CD4-positive, CD25-positive, alpha-beta regulatory T cell (primary cell): ENCODE results near the gene KIAA0040. TPM values are rescaled to one million over a fixed set of nuclear protein-coding genes. Genes with fewer than 3 reads are reported as not detected.
A peak's percentile ranks its signal among the peaks of the same experiment; 100 is the strongest.

Source experiments
- ATAC-seq, 2 donors: fragments of 150-1000 bp; cut with Tn5 transposase; one replicate each; pipeline ENCODE4 v1.10.0; 2021; ENCODE audit warnings: low read depth in 2 of 2, moderate number of reproducible peaks in 2 of 2, moderate library complexity in 1 of 2
- DNase-seq, 3 donors: peaks; one replicate each; pipeline versions ENCODE4 v3.0.0 to v3.0.0-alpha.2; 2012 to 2022; ENCODE audit warnings: mixed read lengths in 1 of 3
- H3K27ac ChIP-seq: one replicate; pipeline ENCODE4 v1.7.0; 2013; ENCODE audit warnings: mild to moderate bottlenecking, low read length; ENCODE audit not compliant: insufficient read depth, poor library complexity, severe bottlenecking
- H3K27me3 ChIP-seq: one replicate; pipeline ENCODE4 v1.7.0; 2013; ENCODE audit warnings: low read length; ENCODE audit not compliant: control insufficient read depth, insufficient read depth
- H3K36me3 ChIP-seq: one replicate; pipeline ENCODE4 v1.7.0; 2013; ENCODE audit warnings: mild to moderate bottlenecking, low read length, moderate library complexity; ENCODE audit not compliant: control insufficient read depth, insufficient read depth
- H3K4me1 ChIP-seq: 2 replicates; pipeline ENCODE4 v1.7.0; 2013; ENCODE audit warnings: mild to moderate bottlenecking, low read length; ENCODE audit not compliant: insufficient read depth, control insufficient read depth, poor library complexity, severe bottlenecking
- H3K4me3 ChIP-seq: one replicate; pipeline ENCODE4 v1.7.0; 2013; ENCODE audit warnings: low read depth, mild to moderate bottlenecking, low read length, moderate library complexity
- H3K9me3 ChIP-seq, 2 experiments: 1 replicate in 1 of 2; 2 replicates in 1 of 2; pipeline ENCODE4 v1.7.0; 2013; ENCODE audit warnings: low read length in 2 of 2, mild to moderate bottlenecking in 1 of 2, moderate library complexity in 1 of 2; ENCODE audit not compliant: control insufficient read depth in 2 of 2
- H3K27ac Mint-ChIP-seq, 3 donors: one replicate each; pipeline ENCODE4 v1.8.0; 2020 to 2022; ENCODE audit warnings: mild to moderate bottlenecking in 3 of 3, mixed read lengths in 3 of 3, moderate library complexity in 2 of 3
- H3K27me3 Mint-ChIP-seq: one replicate; pipeline ENCODE4 v1.8.0; 2022; ENCODE audit warnings: mild to moderate bottlenecking, mixed read lengths
- H3K36me3 Mint-ChIP-seq: one replicate; pipeline ENCODE4 v1.8.0; 2020; ENCODE audit warnings: mixed read lengths
- H3K4me1 Mint-ChIP-seq, 4 donors: one replicate each; pipeline ENCODE4 v1.8.0; 2020 to 2022; ENCODE audit warnings: mixed read lengths in 4 of 4, mild to moderate bottlenecking in 1 of 4
- H3K4me3 Mint-ChIP-seq, 4 donors: one replicate each; pipeline ENCODE4 v1.8.0; 2020 to 2022; ENCODE audit warnings: mild to moderate bottlenecking in 4 of 4, mixed read lengths in 4 of 4, moderate library complexity in 3 of 4
- H3K9me3 Mint-ChIP-seq, 7 donors: one replicate each; pipeline ENCODE4 v1.8.0; 2020 to 2022; ENCODE audit warnings: mixed read lengths in 7 of 7, mild to moderate bottlenecking in 3 of 7, moderate library complexity in 2 of 7
- polyA plus RNA-seq, 4 donors: library from polyadenylated mRNA; unstranded; fragments of 300-500 nt; fragmentation: Illumina TruSeq; gene quantifications; one replicate each; pipeline ENCODE4 v1.2.3, GENCODE V29; 2021
- total RNA-seq: library from RNA; stranded (reverse); gene quantifications from one replicate; pipeline ENCODE4 v1.2.3, GENCODE V29; 2022

Gene KIAA0040
- total and polyA plus RNA-seq, 5 donors from 2014 or later = 50.1 to 63.3 (median 53.1) TPM

DNA sequence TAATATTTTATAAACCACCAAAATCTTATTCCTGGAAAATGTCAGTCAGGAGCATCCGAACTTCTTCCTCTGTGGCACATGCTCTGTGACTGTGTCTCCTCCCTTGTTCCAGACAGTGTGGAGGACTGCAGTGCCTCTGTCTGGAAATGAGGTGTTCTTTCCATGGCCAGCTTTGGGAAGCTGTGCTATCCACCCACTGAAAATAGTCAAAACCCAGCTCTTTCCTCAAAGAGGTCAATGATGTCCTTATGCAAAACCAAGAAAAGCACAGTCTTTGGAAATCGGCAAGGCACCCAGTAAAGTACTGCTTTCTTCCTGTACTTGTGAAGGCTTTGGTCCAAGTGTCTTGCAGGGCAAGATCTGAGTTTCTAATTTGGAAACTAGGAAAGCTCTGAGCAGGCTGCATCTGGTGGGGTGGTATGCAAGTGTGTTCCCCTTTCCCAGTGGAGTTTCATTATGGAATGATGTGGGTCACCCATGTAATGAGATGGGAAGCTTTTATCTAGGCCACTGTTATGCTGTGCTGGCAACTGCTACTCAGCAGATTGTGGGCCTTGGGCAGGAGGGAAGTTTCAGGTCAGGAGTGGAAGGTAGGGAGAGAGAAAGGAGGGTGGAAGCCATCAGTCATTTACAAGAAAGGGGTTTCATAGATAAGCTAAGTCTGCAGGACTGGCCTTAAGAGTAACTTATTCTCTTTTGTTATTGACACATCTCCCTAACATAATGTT lies 6.0 kb downstream of the KIAA0040 start:
- Histone ChIP-seq H3K27me3 (no peaks in the 10 kb centered on the region), H3K27ac (no peak overlapping the region), H3K36me3 (peaks cover 42% of the 10 kb centered on the region), H3K4me3 (peak overlapping the region; percentile 95), H3K4me1 (peaks cover 97% of the 10 kb centered on the region), H3K9me3 (no peaks in the 10 kb centered on the region)
- Mint-ChIP-seq H3K27ac (peak overlapping the region; percentile 87 to 97 (median 90)), H3K4me3 (peak overlapping the region; percentile 67 to 100 (median 96)), H3K27me3 (peaks cover 4% of the 10 kb centered on the region), H3K4me1 (peaks cover 52 to 98% (median 86%) of the 10 kb centered on the region in 4 donors), H3K36me3 (peaks cover 73% of the 10 kb centered on the region), H3K9me3 (no peaks in the 10 kb centered on the region)
- DNase-seq (no peak), ATAC-seq (no peak)

DNA sequence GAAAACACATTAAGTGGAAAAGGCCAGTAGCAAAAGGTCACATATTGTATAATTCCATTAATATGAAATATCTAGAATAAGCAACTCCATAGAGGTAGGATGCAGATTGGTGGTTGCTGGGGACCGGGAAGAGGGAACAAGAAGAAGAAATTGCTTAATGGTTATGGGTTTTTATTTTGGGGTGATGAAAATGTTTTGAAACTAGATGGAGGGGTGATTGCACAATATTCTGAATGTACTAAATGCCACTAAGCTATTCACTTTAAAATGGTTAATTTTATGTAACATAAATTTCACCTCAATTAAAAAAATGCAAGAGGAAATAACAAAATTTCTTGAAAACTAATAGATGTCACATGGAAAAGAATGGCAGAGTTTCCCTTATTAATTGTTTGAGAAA lies 6.7 kb downstream of the KIAA0040 start:
- Mint-ChIP-seq H3K4me3 (peak overlapping the region; percentile 67 to 100 (median 96)), H3K9me3 (no peaks in the 10 kb centered on the region), H3K4me1 (peaks cover 55 to 100% (median 88%) of the 10 kb centered on the region in 4 donors), H3K27me3 (peaks cover 4% of the 10 kb centered on the region), H3K36me3 (peaks cover 75% of the 10 kb centered on the region), H3K27ac (peak overlapping the region; percentile 87 to 97 (median 90))
- no peak for DNase-seq
- H3K27ac ChIP-seq = no peak overlapping the region
- peak overlapping the region; percentile 95 for H3K4me3 ChIP-seq
- no peak for ATAC-seq
- H3K4me1 ChIP-seq = peaks cover 98% of the 10 kb centered on the region
- no peaks in the 10 kb centered on the region for H3K27me3 ChIP-seq
- peaks cover 42% of the 10 kb centered on the region for H3K36me3 ChIP-seq
- no peaks in the 10 kb centered on the region for H3K9me3 ChIP-seq

DNA sequence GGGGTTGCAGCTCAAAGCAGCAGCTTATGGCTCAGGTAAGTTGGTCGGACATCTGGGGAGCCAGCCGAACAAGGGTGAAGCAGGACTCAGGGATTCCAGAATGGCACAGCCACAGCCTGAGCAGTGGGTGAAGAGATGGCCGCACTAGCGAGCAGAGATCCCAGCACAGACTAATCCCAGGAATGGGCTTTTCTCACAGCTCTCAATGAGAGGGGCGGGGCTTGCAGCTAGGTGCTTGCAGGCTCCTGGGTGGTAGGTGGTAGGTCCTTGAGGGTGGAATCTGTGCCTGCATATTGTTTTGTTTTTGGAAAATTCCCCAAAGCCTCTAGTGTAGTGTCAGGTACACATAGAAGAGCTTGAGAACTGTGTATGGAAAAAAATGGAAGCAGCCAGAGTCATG lies 9.0 kb downstream of the KIAA0040 start:
- Histone ChIP-seq H3K4me3 (no peak overlapping the region), H3K36me3 (peaks cover 46% of the 10 kb centered on the region), H3K27ac (no peak overlapping the region), H3K9me3 (no peaks in the 10 kb centered on the region), H3K4me1 (peaks cover 90% of the 10 kb centered on the region), H3K27me3 (no peaks in the 10 kb centered on the region)
- H3K9me3 Mint-ChIP-seq = no peaks in the 10 kb centered on the region
- DNase-seq = no peak
- H3K27me3 Mint-ChIP-seq = peaks cover under 1% of the 10 kb centered on the region
- H3K4me1 Mint-ChIP-seq = peaks cover 46 to 100% (median 82%) of the 10 kb centered on the region in 4 donors
- peak overlapping the region in 1 of 3 donors; percentile 54 for H3K27ac Mint-ChIP-seq
- H3K36me3 Mint-ChIP-seq = peaks cover 76% of the 10 kb centered on the region
- ATAC-seq = no peak
- H3K4me3 Mint-ChIP-seq = peak overlapping the region; percentile 52 to 83 (median 67)

DNA sequence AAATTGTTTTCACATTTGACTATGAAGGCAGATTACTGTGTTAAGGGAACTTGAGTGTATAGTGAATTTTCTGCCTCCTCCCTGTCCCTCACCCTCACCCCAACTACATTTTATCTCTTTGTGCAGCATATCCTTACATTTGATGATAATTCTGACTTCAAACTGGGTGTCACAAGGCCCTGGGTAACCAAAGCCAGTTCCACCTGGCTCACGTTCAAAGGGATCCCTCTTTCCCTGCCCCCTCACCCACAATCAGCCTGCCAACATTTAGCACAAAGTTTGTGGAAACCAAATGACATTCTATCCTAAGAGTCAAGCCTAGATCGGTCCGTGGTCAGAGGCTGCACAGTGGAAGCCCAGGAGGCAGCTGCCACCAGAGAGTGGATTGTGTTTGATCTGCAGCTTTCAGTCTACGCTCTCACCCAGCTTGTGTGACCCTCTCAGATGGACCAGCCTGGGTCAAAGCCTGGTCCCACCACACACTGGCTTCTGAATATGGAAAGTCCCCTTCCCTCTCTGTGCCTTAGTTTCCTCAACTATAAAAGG lies 10.3 kb downstream of the KIAA0040 start:
- peak overlapping the region in 2 of 3 donors; percentile 54 to 65 for H3K27ac Mint-ChIP-seq
- H3K9me3 Mint-ChIP-seq = no peaks in the 10 kb centered on the region
- peaks cover 83% of the 10 kb centered on the region for H3K4me1 ChIP-seq
- DNase-seq (no peak), ATAC-seq (no peak)
- H3K9me3 ChIP-seq = no peaks in the 10 kb centered on the region
- peaks cover 53% of the 10 kb centered on the region for H3K36me3 ChIP-seq
- peaks cover 42 to 100% (median 81%) of the 10 kb centered on the region in 4 donors for H3K4me1 Mint-ChIP-seq
- peaks cover 73% of the 10 kb centered on the region for H3K36me3 Mint-ChIP-seq
- H3K27me3 ChIP-seq = no peaks in the 10 kb centered on the region
- H3K4me3 ChIP-seq = no peak overlapping the region
- H3K4me3 Mint-ChIP-seq = peak overlapping the region in 3 of 4 donors; percentile 15 to 73 (median 36)
- H3K27ac ChIP-seq = no peak overlapping the region
- H3K27me3 Mint-ChIP-seq = no peaks in the 10 kb centered on the region

DNA sequence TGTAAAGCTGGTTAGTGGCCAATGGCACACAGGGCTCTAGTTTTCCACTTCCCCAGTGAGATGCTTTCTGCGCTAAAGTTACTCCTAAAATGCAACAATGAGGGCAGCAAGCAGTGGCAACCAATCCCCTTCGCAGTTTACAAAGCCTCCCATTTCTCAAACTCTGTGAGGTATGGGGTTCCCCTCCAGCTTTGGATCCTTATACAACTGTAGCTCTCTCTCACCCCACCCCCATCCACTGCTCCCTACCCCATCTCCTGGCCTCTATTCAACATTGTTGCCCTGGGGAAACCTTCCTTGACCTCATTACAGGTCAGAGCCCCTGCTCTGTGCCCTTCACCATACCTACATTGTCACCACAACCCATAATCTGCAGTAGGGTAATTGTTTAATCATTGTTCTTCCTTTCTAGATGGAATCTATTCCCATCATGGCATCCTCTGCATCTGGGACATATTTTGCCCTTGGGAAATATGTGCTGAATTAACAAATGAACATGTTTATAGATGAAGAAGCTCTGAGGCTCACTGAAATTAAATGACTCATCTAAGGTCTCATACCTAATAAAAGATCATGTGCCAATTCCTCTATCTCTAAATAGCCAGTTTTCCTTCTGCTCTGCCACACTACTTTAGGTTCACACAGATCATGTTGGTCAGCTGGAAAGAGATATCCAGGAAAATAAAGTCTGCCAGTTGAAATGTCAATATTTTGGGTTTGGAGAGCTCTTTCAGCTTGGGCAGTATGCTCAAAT lies 12.6 kb downstream of the KIAA0040 start:
- H3K27me3 Mint-ChIP-seq = no peaks in the 10 kb centered on the region
- Histone ChIP-seq H3K27me3 (no peaks in the 10 kb centered on the region), H3K9me3 (no peaks in the 10 kb centered on the region), H3K36me3 (peaks cover 56% of the 10 kb centered on the region), H3K4me3 (peak overlapping the region; percentile 37), H3K4me1 (peaks cover 61% of the 10 kb centered on the region), H3K27ac (no peak overlapping the region)
- H3K27ac Mint-ChIP-seq = peak overlapping the region; percentile 25 to 79 (median 72)
- peaks cover 0 to 1% (median 0%) of the 10 kb centered on the region in 7 donors for H3K9me3 Mint-ChIP-seq
- H3K4me3 Mint-ChIP-seq = peak overlapping the region in 1 of 4 donors; percentile 20
- DNase-seq = no peak
- peaks cover 28 to 94% (median 72%) of the 10 kb centered on the region in 4 donors for H3K4me1 Mint-ChIP-seq
- peaks cover 68% of the 10 kb centered on the region for H3K36me3 Mint-ChIP-seq
- ATAC-seq = no peak

DNA sequence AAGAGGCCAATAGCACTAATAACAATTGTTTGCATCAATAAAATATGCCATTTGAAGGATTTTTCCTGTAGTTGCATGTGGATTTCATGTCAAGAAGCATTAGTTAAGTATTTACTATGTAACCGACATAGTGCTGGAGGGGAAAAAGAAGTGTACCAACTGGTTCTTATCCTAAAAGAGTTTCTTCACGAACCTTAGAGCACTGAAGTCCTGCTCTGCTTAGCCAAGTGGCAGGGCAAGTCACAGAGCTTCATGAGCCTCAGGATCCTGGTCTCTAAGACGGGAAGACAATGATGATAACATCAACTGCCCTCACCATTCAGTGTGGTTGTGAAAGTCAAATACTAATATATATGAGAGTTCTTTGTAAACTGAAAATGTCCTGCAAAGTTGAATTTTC lies 14.1 kb downstream of the KIAA0040 start:
- Histone ChIP-seq H3K4me3 (no peak overlapping the region), H3K4me1 (peaks cover 55% of the 10 kb centered on the region), H3K36me3 (peaks cover 57% of the 10 kb centered on the region), H3K27me3 (no peaks in the 10 kb centered on the region), H3K9me3 (no peaks in the 10 kb centered on the region), H3K27ac (no peak overlapping the region)
- Mint-ChIP-seq H3K9me3 (peaks cover 0 to 1% (median 0%) of the 10 kb centered on the region in 7 donors), H3K27ac (peak overlapping the region in 2 of 3 donors; percentile 36 to 72), H3K4me3 (peak overlapping the region in 2 of 4 donors; percentile 19 to 40), H3K4me1 (peaks cover 35 to 94% (median 73%) of the 10 kb centered on the region in 4 donors), H3K36me3 (peaks cover 71% of the 10 kb centered on the region), H3K27me3 (no peaks in the 10 kb centered on the region)
- ATAC-seq = no peak
- DNase-seq = no peak

DNA sequence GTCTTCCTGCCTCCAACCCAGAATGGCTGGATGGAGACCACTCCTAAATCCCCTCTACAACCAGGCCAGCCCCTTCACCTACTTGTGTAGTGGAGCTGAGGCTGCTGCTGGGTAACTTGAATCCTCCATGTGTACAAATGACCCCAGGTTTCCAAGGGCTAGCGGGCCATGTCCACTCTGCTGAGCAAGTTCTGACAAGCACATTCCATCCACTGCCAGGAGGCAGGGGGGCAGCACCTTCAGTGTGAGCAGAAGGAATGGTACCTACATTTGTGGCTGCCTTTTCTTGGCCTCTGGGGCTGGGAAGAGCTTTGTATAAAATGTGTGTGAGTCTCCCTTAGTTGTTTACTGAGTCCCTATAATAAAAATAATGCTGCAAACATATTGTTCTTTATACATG lies 14.5 kb downstream of the KIAA0040 start:
- no peak overlapping the region for H3K4me3 ChIP-seq
- ATAC-seq (no peak), DNase-seq (no peak)
- H3K36me3 Mint-ChIP-seq = peaks cover 68% of the 10 kb centered on the region
- peak overlapping the region in 3 of 4 donors; percentile 9 to 40 (median 19) for H3K4me3 Mint-ChIP-seq
- H3K36me3 ChIP-seq = peaks cover 57% of the 10 kb centered on the region
- no peaks in the 10 kb centered on the region for H3K9me3 ChIP-seq
- H3K4me1 ChIP-seq = peaks cover 53% of the 10 kb centered on the region
- H3K27ac ChIP-seq = no peak overlapping the region
- no peaks in the 10 kb centered on the region for H3K27me3 Mint-ChIP-seq
- H3K4me1 Mint-ChIP-seq = peaks cover 32 to 94% (median 71%) of the 10 kb centered on the region in 4 donors
- peaks cover 0 to 1% (median 0%) of the 10 kb centered on the region in 7 donors for H3K9me3 Mint-ChIP-seq
- no peaks in the 10 kb centered on the region for H3K27me3 ChIP-seq
- peak overlapping the region; percentile 8 to 72 (median 33) for H3K27ac Mint-ChIP-seq
